ENCODE measurements around the gene RIN3.

GRCh38 chr14:92644970-92645515, 131.5 kb downstream of the RIN3 start:
- TF ChIP-seq CTCF (IDR thresholded peaks at IDR 0.05) (no peak), POLR2A (IDR thresholded peaks at IDR 0.05) (no peak)

All from testis (tissue), 2 donors.